Fibroblast of upper back skin (primary cell): ENCODE results near the gene ACSF3.
"Not testable (repeated sequence)": the region's sequence is repeated elsewhere in the genome, so short reads cannot be mapped to it uniquely, and the experiment has no call there.

Experiments used
- DNase-seq: peaks from one replicate; pipeline ENCODE4 v3.0.0-alpha.2; 2013

The ACSF3 gene

GRCh38 chr16:89178453-89179147 is 84.9 kb downstream of the ACSF3 start:
- no peak for DNase-seq

- DNase-seq, result no peak
Observed at GRCh38 chr16:89179148-89179484, 85.5 kb downstream of the ACSF3 start.

GRCh38 chr16:89179656-89180315 is 86.1 kb downstream of the ACSF3 start:
- DNase-seq, result no peak

GRCh38 chr16:89183463-89183862 is 89.8 kb downstream of the ACSF3 start:
- no peak for DNase-seq

- no peak for DNase-seq
Observed at GRCh38 chr16:89183975-89184676, 90.5 kb downstream of the ACSF3 start.

- DNase-seq, result no peak
Observed at GRCh38 chr16:89184677-89184932, 91.0 kb downstream of the ACSF3 start.

- no peak for DNase-seq
Observed at GRCh38 chr16:89184933-89185794, 91.5 kb downstream of the ACSF3 start.

- not testable (repeated sequence) for DNase-seq
Observed at GRCh38 chr16:89185887-89186592, 92.4 kb downstream of the ACSF3 start.

- not testable (repeated sequence) for DNase-seq
Observed at GRCh38 chr16:89186593-89187031, 93.0 kb downstream of the ACSF3 start.

- DNase-seq, result peak; percentile 20
Observed at GRCh38 chr16:89187032-89187769, 93.5 kb downstream of the ACSF3 start.

- DNase-seq, result peak; percentile 28
Observed at GRCh38 chr16:89187770-89188392, 94.2 kb downstream of the ACSF3 start.

- not testable (repeated sequence) for DNase-seq
Observed at GRCh38 chr16:89188471-89189357, 95.1 kb downstream of the ACSF3 start.

- DNase-seq, result no peak
Observed at GRCh38 chr16:89189358-89190025, 95.8 kb downstream of the ACSF3 start.

GRCh38 chr16:89190150-89190958 is 96.7 kb downstream of the ACSF3 start:
- DNase-seq, result no peak

GRCh38 chr16:89191033-89191900 is 97.6 kb downstream of the ACSF3 start:
- no peak for DNase-seq

- no peak for DNase-seq
Observed at GRCh38 chr16:89191901-89192185, 98.2 kb downstream of the ACSF3 start.

GRCh38 chr16:89192186-89192955 is 98.7 kb downstream of the ACSF3 start:
- DNase-seq, result peak; percentile 91
